ENCODE results near the gene TRABD. TPM values are rescaled to one million over a fixed set of nuclear protein-coding genes. Genes with fewer than 3 reads are reported as not detected.

TRABD gene
- total and polyA plus RNA-seq, 4 experiments from 2014 or later, result 51.5 to 126 (median 92.8) TPM

- no peak overlapping the region for H3K4me3 ChIP-seq (ENCODE audit: low read length in 2 of 2)
- peaks cover 40% of the 10 kb centered on the region for H3K36me3 ChIP-seq (ENCODE audit: insufficient read depth, low read length)
- no peak overlapping the region for H3K27ac ChIP-seq (ENCODE audit: low read depth, low read length)
- no peaks in the 10 kb centered on the region for H3K9me3 ChIP-seq (ENCODE audit: control insufficient read depth in 1 of 2, low read length in 2 of 2)
- ChIA-PET POLR2A (ENCODE audit: partially characterized antibody) (interaction anchor here (0.8 kb wide), 1 partner anchor 9 kb away, joined by 3 read pairs; no protein-coding TSS in a partner anchor), CTCF (ENCODE audit: partially characterized antibody) (interaction anchor here (0.6 kb wide), 1 partner anchor 270 kb away, joined by 3 read pairs; no protein-coding TSS in a partner anchor)
- Mint-ChIP-seq H3K4me1 (peaks cover 0 to 6% (median 1%) of the 10 kb centered on the region in 4 donors), H3K9me3 (peaks cover 0 to 3% (median 0%) of the 10 kb centered on the region in 8 donors), H3K36me3 (peaks cover 16 to 41% of the 10 kb centered on the region in 2 donors), H3K27ac (no peak overlapping the region), H3K4me3 (no peak overlapping the region), H3K27me3 (no peaks in the 10 kb centered on the region)
- no peaks in the 10 kb centered on the region for H3K4me1 ChIP-seq (ENCODE audit: insufficient read depth, low read length)
- intact Hi-C loops (cut with micrococcal nuclease), result no loop called here
- H3K27me3 ChIP-seq (ENCODE audit: insufficient read depth, low read length), result no peaks in the 10 kb centered on the region
- peak in 1 of 5 donors; percentile 18 for DNase-seq
Observed at GRCh38 chr22:50227579-50228215, 42.0 kb downstream of the TRABD start.

GRCh38 chr22:50228366-50228765, 42.7 kb downstream of the TRABD start:
- Mint-ChIP-seq H3K4me1 (peaks cover 0 to 6% (median 1%) of the 10 kb centered on the region in 4 donors), H3K4me3 (no peak overlapping the region), H3K36me3 (peaks cover 12 to 41% of the 10 kb centered on the region in 2 donors), H3K27ac (no peak overlapping the region), H3K9me3 (peaks cover 0 to 1% (median 0%) of the 10 kb centered on the region in 8 donors), H3K27me3 (no peaks in the 10 kb centered on the region)
- POLR2A ChIA-PET (ENCODE audit: partially characterized antibody), result interaction anchor here (0.8 kb wide), 1 partner anchor 9 kb away, joined by 3 read pairs; no protein-coding TSS in a partner anchor
- Histone ChIP-seq H3K27me3 (ENCODE audit: insufficient read depth, low read length) (no peaks in the 10 kb centered on the region), H3K36me3 (ENCODE audit: insufficient read depth, low read length) (peaks cover 41% of the 10 kb centered on the region), H3K27ac (ENCODE audit: low read depth, low read length) (no peak overlapping the region), H3K9me3 (ENCODE audit: control insufficient read depth in 1 of 2, low read length in 2 of 2) (no peaks in the 10 kb centered on the region), H3K4me3 (ENCODE audit: low read length in 2 of 2) (no peak overlapping the region), H3K4me1 (ENCODE audit: insufficient read depth, low read length) (no peaks in the 10 kb centered on the region)
- CTCF ChIA-PET (ENCODE audit: partially characterized antibody), result interaction anchor here (0.6 to 1.4 kb wide), 2 partner anchors 12 to 269 kb away, joined by 3 read pairs; no protein-coding TSS in a partner anchor
- intact Hi-C loops (cut with micrococcal nuclease), result no loop called here
- peak in 1 of 5 donors; percentile 13 for DNase-seq

- DNase-seq, result peak in 1 of 5 donors; percentile 15
- peaks cover 12 to 39% of the 10 kb centered on the region in 2 donors for H3K36me3 Mint-ChIP-seq
- H3K9me3 Mint-ChIP-seq, result peaks cover 0 to 1% (median 0%) of the 10 kb centered on the region in 8 donors
- intact Hi-C loops (cut with micrococcal nuclease), result no loop called here
- H3K4me3 ChIP-seq (ENCODE audit: low read length in 2 of 2), result no peak overlapping the region
- H3K27ac ChIP-seq (ENCODE audit: low read depth, low read length), result no peak overlapping the region
- no peaks in the 10 kb centered on the region for H3K27me3 Mint-ChIP-seq
- no peak overlapping the region for H3K27ac Mint-ChIP-seq
- H3K4me3 Mint-ChIP-seq, result no peak overlapping the region
- no peaks in the 10 kb centered on the region for H3K4me1 ChIP-seq (ENCODE audit: insufficient read depth, low read length)
- no peaks in the 10 kb centered on the region for H3K9me3 ChIP-seq (ENCODE audit: control insufficient read depth in 1 of 2, low read length in 2 of 2)
- CTCF ChIA-PET (ENCODE audit: partially characterized antibody), result interaction anchor here (1.4 kb wide), 1 partner anchor 11 kb away, joined by 3 read pairs; no protein-coding TSS in a partner anchor
- peaks cover 0 to 8% (median 6%) of the 10 kb centered on the region in 4 donors for H3K4me1 Mint-ChIP-seq
- POLR2A ChIA-PET (ENCODE audit: partially characterized antibody), result no interaction called here
- H3K36me3 ChIP-seq (ENCODE audit: insufficient read depth, low read length), result peaks cover 35% of the 10 kb centered on the region
- H3K27me3 ChIP-seq (ENCODE audit: insufficient read depth, low read length), result no peaks in the 10 kb centered on the region
Observed at GRCh38 chr22:50229370-50229769, 43.7 kb downstream of the TRABD start.

- Histone ChIP-seq H3K9me3 (ENCODE audit: control insufficient read depth in 1 of 2, low read length in 2 of 2) (no peaks in the 10 kb centered on the region), H3K27me3 (ENCODE audit: insufficient read depth, low read length) (no peaks in the 10 kb centered on the region), H3K27ac (ENCODE audit: low read depth, low read length) (no peak overlapping the region), H3K4me1 (ENCODE audit: insufficient read depth, low read length) (no peaks in the 10 kb centered on the region), H3K4me3 (ENCODE audit: low read length in 2 of 2) (no peak overlapping the region), H3K36me3 (ENCODE audit: insufficient read depth, low read length) (peaks cover 31% of the 10 kb centered on the region)
- peaks cover 15 to 27% (median 20%) of the 10 kb centered on the region in 4 donors for H3K4me1 Mint-ChIP-seq
- H3K36me3 Mint-ChIP-seq, result peaks cover 15 to 44% of the 10 kb centered on the region in 2 donors
- intact Hi-C loops (cut with micrococcal nuclease), result no loop called here
- ChIA-PET POLR2A (ENCODE audit: partially characterized antibody) (interaction anchor here (1.5 to 1.8 kb wide), 2 partner anchors 12 to 293 kb away, joined by 3 to 5 read pairs; partner anchors contain the start of genes SCO2 and TUBGCP6), CTCF (ENCODE audit: partially characterized antibody) (interaction anchor here (0.6 to 1.4 kb wide), 4 partner anchors 8 to 265 kb away, joined by 3 read pairs; no protein-coding TSS in a partner anchor)
- DNase-seq, result no peak
- peaks cover 0 to 1% (median 0%) of the 10 kb centered on the region in 8 donors for H3K9me3 Mint-ChIP-seq
- no peak overlapping the region for H3K4me3 Mint-ChIP-seq
- H3K27me3 Mint-ChIP-seq, result no peaks in the 10 kb centered on the region
- H3K27ac Mint-ChIP-seq, result no peak overlapping the region
Observed at GRCh38 chr22:50232481-50233151, 46.9 kb downstream of the TRABD start.

GRCh38 chr22:50233223-50233622, 47.5 kb downstream of the TRABD start:
- H3K4me3 ChIP-seq (ENCODE audit: low read length in 2 of 2), result no peak overlapping the region
- peak in 1 of 5 donors; percentile 5 for DNase-seq
- no peaks in the 10 kb centered on the region for H3K27me3 ChIP-seq (ENCODE audit: insufficient read depth, low read length)
- no peaks in the 10 kb centered on the region for H3K4me1 ChIP-seq (ENCODE audit: insufficient read depth, low read length)
- Mint-ChIP-seq H3K4me3 (no peak overlapping the region), H3K4me1 (peaks cover 20 to 32% (median 23%) of the 10 kb centered on the region in 4 donors), H3K9me3 (peaks cover 0 to 1% (median 0%) of the 10 kb centered on the region in 8 donors), H3K36me3 (peaks cover 20 to 49% of the 10 kb centered on the region in 2 donors), H3K27me3 (no peaks in the 10 kb centered on the region), H3K27ac (peak overlapping the region in 1 of 7 donors; percentile 48)
- H3K27ac ChIP-seq (ENCODE audit: low read depth, low read length), result no peak overlapping the region
- no peaks in the 10 kb centered on the region for H3K9me3 ChIP-seq (ENCODE audit: control insufficient read depth in 1 of 2, low read length in 2 of 2)
- ChIA-PET POLR2A (ENCODE audit: partially characterized antibody) (interaction anchor here (1.5 kb wide), 1 partner anchor 292 kb away, joined by 3 read pairs; the partner anchor contains the start of gene SCO2), CTCF (ENCODE audit: partially characterized antibody) (interaction anchor here (1.0 kb wide), 1 partner anchor 265 kb away, joined by 3 read pairs; no protein-coding TSS in a partner anchor)
- peaks cover 31% of the 10 kb centered on the region for H3K36me3 ChIP-seq (ENCODE audit: insufficient read depth, low read length)
- intact Hi-C loops (cut with micrococcal nuclease), result no loop called here

GRCh38 chr22:50236731-50237409, 51.2 kb downstream of the TRABD start:
- H3K9me3 Mint-ChIP-seq, result no peaks in the 10 kb centered on the region
- Histone ChIP-seq H3K4me3 (ENCODE audit: low read length in 2 of 2) (no peak overlapping the region), H3K9me3 (ENCODE audit: control insufficient read depth in 1 of 2, low read length in 2 of 2) (no peaks in the 10 kb centered on the region), H3K4me1 (ENCODE audit: insufficient read depth, low read length) (peaks cover 10% of the 10 kb centered on the region), H3K27ac (ENCODE audit: low read depth, low read length) (no peak overlapping the region), H3K27me3 (ENCODE audit: insufficient read depth, low read length) (no peaks in the 10 kb centered on the region), H3K36me3 (ENCODE audit: insufficient read depth, low read length) (peaks cover 33% of the 10 kb centered on the region)
- no peak overlapping the region for H3K4me3 Mint-ChIP-seq
- H3K36me3 Mint-ChIP-seq, result peaks cover 18 to 51% of the 10 kb centered on the region in 2 donors
- POLR2A ChIA-PET (ENCODE audit: partially characterized antibody), result no interaction called here
- CTCF ChIA-PET (ENCODE audit: partially characterized antibody), result interaction anchor here (0.8 to 2.7 kb wide), 3 partner anchors 16 to 261 kb away, joined by 3 to 8 read pairs (median 6); no protein-coding TSS in a partner anchor
- intact Hi-C loops (cut with micrococcal nuclease), result no loop called here
- H3K4me1 Mint-ChIP-seq, result peaks cover 27 to 51% (median 31%) of the 10 kb centered on the region in 4 donors
- H3K27me3 Mint-ChIP-seq, result no peaks in the 10 kb centered on the region
- H3K27ac Mint-ChIP-seq, result no peak overlapping the region
- DNase-seq, result no peak
